Fibroblast of pulmonary artery (primary cell): ENCODE measurements around the gene ATG16L1.

Experiments
- DNase-seq: peaks from one replicate; pipeline ENCODE4 v3.0.0-alpha.2; 2010; ENCODE audit warnings: low read depth
- H3K4me3 ChIP-seq: replicated peaks from 2 replicates; pipeline ENCODE4 v1.5.1; 2011; ENCODE audit warnings: low read depth, mild to moderate bottlenecking, control low read depth, low read length, moderate library complexity
- TF ChIP-seq, protein P1 (sequence below): IDR thresholded peaks from 2 replicates; pipeline ENCODE4 v1.5.1; 2011; ENCODE audit warnings: mild to moderate bottlenecking, control low read depth, low read length, inconsistent platforms; ENCODE audit errors: missing control alignments

ATG16L1 gene

DNA sequence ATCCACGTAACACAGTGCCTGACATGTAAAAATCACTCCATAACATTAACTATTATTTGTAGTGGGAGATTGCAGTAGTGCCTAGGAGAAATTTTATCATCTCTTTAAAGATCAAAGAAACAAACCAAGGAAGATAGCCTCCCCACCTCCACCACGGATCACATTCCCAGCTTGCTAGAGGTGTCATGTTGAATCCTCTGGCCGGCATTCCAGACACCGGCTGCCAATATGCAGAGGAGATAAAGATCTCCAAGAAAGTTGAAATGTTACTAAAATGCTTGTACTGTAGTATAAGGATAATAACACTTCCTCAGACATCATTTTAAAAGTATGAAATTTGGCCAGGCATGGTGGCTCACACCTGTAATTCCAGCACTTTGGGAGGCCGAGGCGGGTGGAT lies 6.1 kb upstream of the ATG16L1 start:
- TF ChIP-seq, protein P1, sequence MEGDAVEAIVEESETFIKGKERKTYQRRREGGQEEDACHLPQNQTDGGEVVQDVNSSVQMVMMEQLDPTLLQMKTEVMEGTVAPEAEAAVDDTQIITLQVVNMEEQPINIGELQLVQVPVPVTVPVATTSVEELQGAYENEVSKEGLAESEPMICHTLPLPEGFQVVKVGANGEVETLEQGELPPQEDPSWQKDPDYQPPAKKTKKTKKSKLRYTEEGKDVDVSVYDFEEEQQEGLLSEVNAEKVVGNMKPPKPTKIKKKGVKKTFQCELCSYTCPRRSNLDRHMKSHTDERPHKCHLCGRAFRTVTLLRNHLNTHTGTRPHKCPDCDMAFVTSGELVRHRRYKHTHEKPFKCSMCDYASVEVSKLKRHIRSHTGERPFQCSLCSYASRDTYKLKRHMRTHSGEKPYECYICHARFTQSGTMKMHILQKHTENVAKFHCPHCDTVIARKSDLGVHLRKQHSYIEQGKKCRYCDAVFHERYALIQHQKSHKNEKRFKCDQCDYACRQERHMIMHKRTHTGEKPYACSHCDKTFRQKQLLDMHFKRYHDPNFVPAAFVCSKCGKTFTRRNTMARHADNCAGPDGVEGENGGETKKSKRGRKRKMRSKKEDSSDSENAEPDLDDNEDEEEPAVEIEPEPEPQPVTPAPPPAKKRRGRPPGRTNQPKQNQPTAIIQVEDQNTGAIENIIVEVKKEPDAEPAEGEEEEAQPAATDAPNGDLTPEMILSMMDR = no peak
- H3K4me3 ChIP-seq = no peak overlapping the region
- no peak for DNase-seq

DNA sequence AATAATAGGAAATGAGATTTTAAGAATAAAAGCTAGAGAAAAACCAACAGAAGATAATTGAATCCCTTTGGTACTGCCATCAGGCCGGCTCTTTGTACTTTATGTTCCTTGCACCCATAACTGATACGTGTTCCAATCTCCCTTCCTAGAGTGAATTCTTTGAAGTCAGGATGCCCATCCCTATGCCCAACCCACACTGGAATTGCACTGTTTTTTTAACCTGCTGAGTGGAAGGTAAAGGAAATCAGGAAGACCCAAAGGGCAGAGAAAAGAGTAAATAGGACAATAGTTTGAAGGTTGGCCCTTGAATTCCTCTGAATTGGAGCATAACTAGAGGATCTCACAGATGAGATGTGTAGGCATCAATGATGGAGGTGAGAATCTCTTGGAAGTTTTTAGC lies 4.4 kb upstream of the ATG16L1 start:
- no peak overlapping the region for H3K4me3 ChIP-seq
- DNase-seq = no peak
- TF ChIP-seq, protein P1 = no peak

DNA sequence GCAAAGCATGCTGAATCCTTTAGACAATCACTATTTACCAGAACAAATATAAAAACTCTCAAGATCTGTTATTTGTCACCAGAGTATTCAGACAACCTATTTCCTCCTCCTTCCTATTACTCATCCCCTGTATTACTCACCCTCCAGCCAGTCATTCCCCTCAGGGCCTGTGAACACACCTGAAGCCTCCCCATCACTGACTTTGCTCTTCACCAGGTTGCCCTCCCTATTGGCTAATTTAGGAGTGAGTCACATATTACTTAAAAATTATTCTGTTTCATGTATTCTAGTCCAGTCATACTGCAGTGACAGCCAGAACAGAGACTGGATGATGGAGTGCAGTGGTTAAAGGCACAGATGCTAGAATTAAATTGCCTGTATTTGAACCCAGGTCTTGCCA lies 3.7 kb upstream of the ATG16L1 start:
- peak; percentile 45 for DNase-seq
- H3K4me3 ChIP-seq = no peak overlapping the region
- TF ChIP-seq, protein P1 = no peak

DNA sequence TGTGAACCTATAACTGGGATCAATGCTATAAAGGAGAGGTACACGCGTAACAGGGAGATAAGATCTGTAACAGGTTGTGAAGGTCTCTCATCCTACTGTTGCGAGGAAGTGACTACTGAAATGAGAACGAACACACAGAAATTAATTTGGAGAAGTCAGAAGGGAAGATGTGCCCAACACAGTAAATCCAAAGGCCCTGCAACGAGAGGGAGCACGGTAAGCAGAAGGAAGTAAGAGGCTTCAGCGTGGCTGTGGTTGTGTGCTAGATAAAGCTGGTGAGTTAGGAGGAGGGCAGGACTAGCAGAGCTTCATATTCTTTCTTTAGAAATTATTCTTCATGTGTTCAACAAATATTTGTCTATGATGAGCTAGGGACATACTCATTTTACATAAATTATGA lies 2.5 kb upstream of the ATG16L1 start:
- H3K4me3 ChIP-seq = no peak overlapping the region
- no peak for DNase-seq
- TF ChIP-seq, protein P1 = no peak

DNA sequence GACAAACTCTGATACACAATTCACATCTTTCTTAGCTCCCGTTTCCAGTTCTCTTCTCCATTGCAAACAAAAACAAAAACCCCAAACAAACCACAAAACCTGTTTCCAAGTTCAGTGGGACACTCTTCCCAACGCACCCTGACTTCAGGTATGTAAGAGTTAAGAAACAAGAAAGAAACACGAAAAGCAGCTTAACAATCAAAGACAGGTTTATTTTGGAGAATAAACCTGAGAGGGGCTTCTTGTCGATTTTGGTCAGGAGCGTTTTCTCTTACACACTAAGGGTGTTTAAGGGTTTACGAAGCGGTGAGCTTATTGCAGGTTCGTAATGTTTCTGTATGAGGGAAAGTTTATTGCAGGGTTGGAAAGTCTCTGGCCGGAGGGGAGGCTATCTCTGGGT lies 905 bp upstream of the ATG16L1 start:
- H3K4me3 ChIP-seq = no peak overlapping the region
- no peak for DNase-seq
- TF ChIP-seq, protein P1 = no peak

DNA sequence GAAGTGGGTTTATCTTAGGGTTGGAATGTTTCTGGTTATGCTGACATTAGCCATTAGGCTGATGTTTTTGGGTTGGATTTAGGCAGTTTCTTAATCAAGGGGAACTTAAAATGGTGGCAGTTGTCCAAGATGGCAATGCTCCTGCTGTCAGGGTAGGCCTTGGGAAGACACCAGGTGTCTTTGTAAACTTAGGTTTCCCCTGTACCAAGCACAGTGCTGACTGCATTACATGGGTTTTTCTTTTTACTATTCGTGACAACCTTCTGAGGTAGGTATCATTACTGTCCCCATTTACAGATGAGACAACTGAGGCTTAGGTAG lies 528 bp upstream of the ATG16L1 start:
- DNase-seq = no peak
- H3K4me3 ChIP-seq = peak overlapping the region; percentile 86
- TF ChIP-seq, protein P1 = no peak

DNA sequence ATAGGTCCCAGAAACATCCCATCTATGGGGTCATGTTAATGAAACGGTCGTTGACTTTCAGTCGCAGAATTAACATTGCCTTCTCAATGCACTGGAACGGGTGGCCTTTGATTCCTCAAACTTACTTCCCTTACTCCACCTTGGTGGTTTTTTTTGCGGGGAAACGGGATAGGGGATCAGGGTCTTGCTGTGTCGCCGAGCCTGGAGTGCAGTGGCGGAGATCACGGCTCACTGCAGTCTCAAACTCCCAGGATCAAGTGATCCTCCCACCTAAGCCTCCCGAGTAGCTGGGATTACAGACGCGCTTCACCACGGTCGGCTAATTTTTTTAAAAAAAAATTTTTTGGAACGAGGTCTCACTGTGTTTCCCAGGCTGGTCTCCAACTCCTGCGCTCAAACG lies 754 bp downstream of the ATG16L1 start:
- DNase-seq = no peak
- TF ChIP-seq, protein P1 = no peak
- peak overlapping the region; percentile 86 for H3K4me3 ChIP-seq
